Measurements from ENCODE around the gene RPL12. TPM values are rescaled to one million over a fixed set of nuclear protein-coding genes. Genes with fewer than 3 reads are reported as not detected.

Gene RPL12
- polyA plus RNA-seq, 1 donor (not counting 4 experiments of a cell fraction or from before 2014, with no cell fraction given): 2,671 TPM

DNA sequence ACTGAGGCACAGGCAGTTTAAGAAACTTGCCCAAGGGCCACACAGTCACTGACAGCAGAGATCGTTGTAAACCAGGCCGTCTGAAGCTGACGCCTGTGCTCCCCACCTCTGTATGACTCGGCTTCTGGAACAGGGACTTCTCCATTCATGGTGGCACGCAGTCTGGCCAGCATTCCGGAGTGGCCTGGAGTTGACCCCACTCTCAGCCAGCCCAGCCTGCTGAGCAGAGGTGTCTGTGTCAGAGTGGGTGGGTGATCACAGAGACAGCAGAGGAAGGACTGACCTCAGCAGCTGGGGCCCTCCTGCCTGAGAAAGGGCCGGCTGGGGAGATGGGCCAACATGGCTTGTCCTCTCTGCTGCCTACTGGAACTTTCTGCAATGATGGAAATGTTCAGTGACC is 12.7 kb upstream of the RPL12 start:
- TF ChIP-seq EZH2 (IDR thresholded peaks at IDR 0.05; ENCODE audit: low read length) (no peak), CTCF (optimal IDR thresholded peaks at IDR 0.05 in 1 of 3, IDR thresholded peaks at IDR 0.05 in 1 of 3, conservative IDR thresholded peaks at IDR 0.05 in 1 of 3; ENCODE audit: extremely low read depth in 1 of 3, insufficient read depth in 2 of 3, low read length in 3 of 3) (no peak)
- no peak overlapping the region for H3K27ac ChIP-seq (ENCODE audit: control insufficient read depth, insufficient read depth, low read length)

GRCh38 chr9:127463382-127463781 is 12.2 kb upstream of the RPL12 start:
- no peaks in the 10 kb centered on the region for H4K20me1 ChIP-seq (ENCODE audit: control insufficient read depth, extremely low read depth, insufficient read depth, low read length)
- peaks cover 6 to 37% of the 10 kb centered on the region in 2 experiments for H3K36me3 ChIP-seq (ENCODE audit: control insufficient read depth in 2 of 2, extremely low read depth in 1 of 2, insufficient read depth in 2 of 2, low read length in 2 of 2)
- H3K79me2 ChIP-seq (ENCODE audit: control insufficient read depth, insufficient read depth, low read length): no peaks in the 10 kb centered on the region
- no peak for TF ChIP-seq CTCF (optimal IDR thresholded peaks at IDR 0.05 in 1 of 3, IDR thresholded peaks at IDR 0.05 in 1 of 3, conservative IDR thresholded peaks at IDR 0.05 in 1 of 3; ENCODE audit: extremely low read depth in 1 of 3, insufficient read depth in 2 of 3, low read length in 3 of 3)
- no peak for TF ChIP-seq EZH2 (IDR thresholded peaks at IDR 0.05; ENCODE audit: low read length)
- H3K27ac ChIP-seq (ENCODE audit: control insufficient read depth, insufficient read depth, low read length): no peak overlapping the region
- no peaks in the 10 kb centered on the region for H3K4me1 ChIP-seq (ENCODE audit: control insufficient read depth, extremely low read depth, insufficient read depth, low read length)
- H3K9me3 ChIP-seq (ENCODE audit: control insufficient read depth, low read depth, low read length): no peaks in the 10 kb centered on the region
- H3K9me1 ChIP-seq (ENCODE audit: control insufficient read depth, extremely low read depth, insufficient read depth, low read length): no peaks in the 10 kb centered on the region
- FAIRE-seq (no peak), DNase-seq (ENCODE audit: low read depth, low spot score) (no peak)
- no peak overlapping the region for H3K4me2 ChIP-seq (ENCODE audit: control insufficient read depth, extremely low read depth, insufficient read depth, low read depth, low read length)
- H2AFZ ChIP-seq (ENCODE audit: control insufficient read depth, low read length): no peak overlapping the region
- H3K4me3 ChIP-seq (ENCODE audit: control insufficient read depth in 2 of 3, extremely low read depth in 1 of 3, insufficient read depth in 2 of 3, low read depth in 1 of 3, low read length in 3 of 3): no peak overlapping the region
- no peaks in the 10 kb centered on the region for H3K27me3 ChIP-seq (ENCODE audit: control insufficient read depth, extremely low read depth, insufficient read depth, low read length)
- dilution Hi-C loops (cut with MboI; ENCODE audit: extremely low pct_ligation_motif_present, low sequenced_read_pairs): no loop called here
- H3K9ac ChIP-seq (ENCODE audit: control insufficient read depth, extremely low read depth, insufficient read depth, low read length): no peak overlapping the region

More for the DNA sequence above, 12.7 kb upstream of the RPL12 start:
- Histone ChIP-seq H2AFZ (ENCODE audit: control insufficient read depth, low read length) (no peak overlapping the region), H4K20me1 (ENCODE audit: control insufficient read depth, extremely low read depth, insufficient read depth, low read length) (no peaks in the 10 kb centered on the region), H3K4me1 (ENCODE audit: control insufficient read depth, extremely low read depth, insufficient read depth, low read length) (no peaks in the 10 kb centered on the region), H3K27me3 (ENCODE audit: control insufficient read depth, extremely low read depth, insufficient read depth, low read length) (no peaks in the 10 kb centered on the region), H3K36me3 (ENCODE audit: control insufficient read depth in 2 of 2, extremely low read depth in 1 of 2, insufficient read depth in 2 of 2, low read length in 2 of 2) (peaks cover 6 to 35% of the 10 kb centered on the region in 2 experiments), H3K4me2 (ENCODE audit: control insufficient read depth, extremely low read depth, insufficient read depth, low read depth, low read length) (no peak overlapping the region), H3K9me3 (ENCODE audit: control insufficient read depth, low read depth, low read length) (no peaks in the 10 kb centered on the region), H3K4me3 (ENCODE audit: control insufficient read depth in 2 of 3, extremely low read depth in 1 of 3, insufficient read depth in 2 of 3, low read depth in 1 of 3, low read length in 3 of 3) (no peak overlapping the region), H3K9me1 (ENCODE audit: control insufficient read depth, extremely low read depth, insufficient read depth, low read length) (no peaks in the 10 kb centered on the region), H3K9ac (ENCODE audit: control insufficient read depth, extremely low read depth, insufficient read depth, low read length) (no peak overlapping the region), H3K79me2 (ENCODE audit: control insufficient read depth, insufficient read depth, low read length) (no peaks in the 10 kb centered on the region)
- no peak for DNase-seq (ENCODE audit: low read depth, low spot score)
- dilution Hi-C loops (cut with MboI; ENCODE audit: extremely low pct_ligation_motif_present, low sequenced_read_pairs): no loop called here
- FAIRE-seq: no peak
